Right cardiac atrium (tissue), 5 donors: ENCODE data around the gene TRPT1. TPM values are rescaled to one million over a fixed set of nuclear protein-coding genes. Genes with fewer than 3 reads are reported as not detected.
A peak's percentile ranks its signal among the peaks of the same experiment; 100 is the strongest.

Experiments used
- ATAC-seq, 2 donors: fragments of 200-7000 bp; cut with Tn5 transposase; one replicate each; pipeline versions ENCODE4 v1.8.0 to v1.9.1; 2020; ENCODE audit warnings: moderate library complexity in 2 of 2, mild to moderate bottlenecking in 1 of 2
- DNase-seq, 3 donors: peaks; one replicate each; pipeline ENCODE4 v3.0.0-alpha.2; 2020
- H3K27ac ChIP-seq: one replicate; pipeline ENCODE4 v1.5.1; 2013; ENCODE audit warnings: mild to moderate bottlenecking, low read length, control low read depth, moderate library complexity
- H3K27me3 ChIP-seq: one replicate; pipeline ENCODE4 v1.6.1; 2013; ENCODE audit not compliant: control insufficient read depth, insufficient read depth
- H3K4me1 ChIP-seq: one replicate; pipeline ENCODE4 v1.6.1; 2013; ENCODE audit warnings: low read length; ENCODE audit not compliant: control insufficient read depth, insufficient read depth
- H3K4me3 ChIP-seq: one replicate; pipeline ENCODE4 v1.5.1; 2013; ENCODE audit warnings: low read length, control low read depth
- H3K9me3 ChIP-seq: one replicate; pipeline ENCODE4 v1.6.1; 2013; ENCODE audit warnings: low read length; ENCODE audit not compliant: control insufficient read depth
- WGBS: extraction: QIAGEN DNeasy Blood & Tissue Kit; methylation state at CpG from one replicate; pipeline ENCODE4 v1.1.7; 2013; 5-methylcytosine and 5-hydroxymethylcytosine counted together
- intact Hi-C, 4 donors: fragments of 100-400 bp; cut with DNase I; formaldehyde crosslinking; loops; one replicate each; pipeline versions ENCODE4 v1.11.0 to v1.14.0; 2022 to 2023
- polyA plus RNA-seq: library from polyadenylated mRNA; stranded (reverse); fragments of 200-250 nt; gene quantifications from one replicate; pipeline ENCODE4 v1.2.3, GENCODE V29; 2013
- total RNA-seq, 4 donors: library from RNA; stranded (reverse); fragmentation: NEBNext Ultra II Directional; extraction: Animal tissue kit (Norgen Biotek cat#: 25700); gene quantifications; one replicate each; pipeline ENCODE4 v1.2.1, GENCODE V29; 2021
- donor health status: healthy with polysubstance abuse.
- donor health status: DM: no; HTN: yes; CAD: no.
- donor health status: DM: no; HTN: no; CAD: no.
- donor health status: DM: no; HTN: yes; CAD: no; lungs with severe emphysema.
- donor health status: DM: yes; HTN: yes; CAD: no.

Gene TRPT1
- total and polyA plus RNA-seq, 5 donors, result 55.3 to 95.4 (median 71.7) TPM

GRCh38 chr11:64258356-64258755, 32.4 kb upstream of the TRPT1 start:
- no peak for DNase-seq
- Histone ChIP-seq H3K9me3 (no peaks in the 10 kb centered on the region), H3K4me1 (no peaks in the 10 kb centered on the region), H3K27ac (no peak overlapping the region), H3K27me3 (no peaks in the 10 kb centered on the region), H3K4me3 (no peak overlapping the region)
- 90% methylated on average over 24 of the region's 24 CpGs for WGBS
- no peak for ATAC-seq
- intact Hi-C loops, result no loop called here

GRCh38 chr11:64256300-64256699, 30.3 kb upstream of the TRPT1 start:
- intact Hi-C loops, result no loop called here
- Histone ChIP-seq H3K4me1 (no peaks in the 10 kb centered on the region), H3K4me3 (no peak overlapping the region), H3K27me3 (no peaks in the 10 kb centered on the region), H3K27ac (no peak overlapping the region), H3K9me3 (no peaks in the 10 kb centered on the region)
- DNase-seq, result peak in 1 of 3 donors; percentile 47
- no peak for ATAC-seq
- 83% methylated on average over 15 of the region's 15 CpGs for WGBS

GRCh38 chr11:64255135-64256128, 29.4 kb upstream of the TRPT1 start:
- Histone ChIP-seq H3K4me1 (no peaks in the 10 kb centered on the region), H3K4me3 (no peak overlapping the region), H3K27ac (no peak overlapping the region), H3K27me3 (no peaks in the 10 kb centered on the region), H3K9me3 (no peaks in the 10 kb centered on the region)
- DNase-seq, result peak in 1 of 3 donors; percentile 24
- 88% methylated on average over 35 of the region's 35 CpGs for WGBS
- no peak for ATAC-seq
- intact Hi-C loops, result no loop called here

- H3K27ac ChIP-seq, result no peak overlapping the region
- 90% methylated on average over 7 of the region's 7 CpGs for WGBS
- no peaks in the 10 kb centered on the region for H3K27me3 ChIP-seq
- ATAC-seq, result no peak
- no peak for DNase-seq
- intact Hi-C loops, result no loop called here
- H3K9me3 ChIP-seq, result no peaks in the 10 kb centered on the region
- no peak overlapping the region for H3K4me3 ChIP-seq
- H3K4me1 ChIP-seq, result no peaks in the 10 kb centered on the region
These were observed 28.3 kb upstream of the TRPT1 start for GRCh38 chr11:64254326-64254725.

GRCh38 chr11:64253481-64253880, 27.5 kb upstream of the TRPT1 start:
- no peaks in the 10 kb centered on the region for H3K27me3 ChIP-seq
- no peaks in the 10 kb centered on the region for H3K4me1 ChIP-seq
- H3K9me3 ChIP-seq, result no peaks in the 10 kb centered on the region
- no peak overlapping the region for H3K4me3 ChIP-seq
- ATAC-seq (no peak), DNase-seq (peak in 2 of 3 donors; percentile 43 to 66)
- intact Hi-C loops, result no loop called here
- no peak overlapping the region for H3K27ac ChIP-seq
- 41% methylated on average over 5 of the region's 5 CpGs for WGBS

GRCh38 chr11:64253043-64253442, 27.1 kb upstream of the TRPT1 start:
- Histone ChIP-seq H3K27ac (no peak overlapping the region), H3K27me3 (no peaks in the 10 kb centered on the region), H3K9me3 (no peaks in the 10 kb centered on the region), H3K4me1 (no peaks in the 10 kb centered on the region), H3K4me3 (no peak overlapping the region)
- DNase-seq, result no peak
- ATAC-seq, result no peak
- intact Hi-C loops, result no loop called here
- WGBS, result 77% methylated on average over 8 of the region's 8 CpGs

- DNase-seq (peak; percentile 76 to 87 (median 85)), ATAC-seq (peak; percentile 17 to 48)
- Histone ChIP-seq H3K4me1 (no peaks in the 10 kb centered on the region), H3K9me3 (no peaks in the 10 kb centered on the region), H3K27me3 (no peaks in the 10 kb centered on the region), H3K27ac (peak overlapping the region; percentile 27), H3K4me3 (peak overlapping the region; percentile 83)
- 9% methylated on average over 23 of the region's 23 CpGs for WGBS
- intact Hi-C loops, result no loop called here
These were observed 26.3 kb upstream of the TRPT1 start for GRCh38 chr11:64252003-64252872.

GRCh38 chr11:64251753-64252002, 25.7 kb upstream of the TRPT1 start:
- peak overlapping the region; percentile 27 for H3K27ac ChIP-seq

GRCh38 chr11:64251016-64251752, 25.2 kb upstream of the TRPT1 start, which contains the start of gene PLCB3:
Gene PLCB3, plus strand, starts transcription at chr11:64251530. Its CDS starts 120 bp downstream, at chr11:64251650.
- ATAC-seq (peak; percentile 44 to 59), DNase-seq (peak; percentile 57 to 86 (median 85))
- Histone ChIP-seq H3K4me1 (no peaks in the 10 kb centered on the region), H3K27me3 (no peaks in the 10 kb centered on the region), H3K9me3 (no peaks in the 10 kb centered on the region), H3K4me3 (peak within 1 kb of the TSS; percentile 83), H3K27ac (peak within 1 kb of the TSS; percentile 27)
- intact Hi-C loops, result loop anchor here in 1 of 4 donors (2.0 kb wide), 1 partner anchor 44 kb away; the partner anchor contains the start of gene FERMT3
- WGBS, result under 1% methylated on average over 75 of the region's 75 CpGs

More at GRCh38 chr11:64251753-64252002, 25.7 kb upstream of the TRPT1 start:
- DNase-seq (no peak), ATAC-seq (no peak)
- Histone ChIP-seq H3K4me1 (no peaks in the 10 kb centered on the region), H3K9me3 (no peaks in the 10 kb centered on the region), H3K27me3 (no peaks in the 10 kb centered on the region), H3K4me3 (peak overlapping the region; percentile 83)
- intact Hi-C loops, result loop anchor here in 1 of 4 donors (2.0 kb wide), 1 partner anchor 45 kb away; the partner anchor contains the start of gene FERMT3
- under 1% methylated on average over 18 of the region's 18 CpGs for WGBS

GRCh38 chr11:64250415-64251015, 24.5 kb upstream of the TRPT1 start:
- Histone ChIP-seq H3K27ac (no peak overlapping the region), H3K9me3 (no peaks in the 10 kb centered on the region), H3K27me3 (no peaks in the 10 kb centered on the region), H3K4me1 (no peaks in the 10 kb centered on the region), H3K4me3 (no peak overlapping the region)
- DNase-seq (peak in 2 of 3 donors; percentile 55 to 63), ATAC-seq (no peak)
- intact Hi-C loops, result loop anchor here in 1 of 4 donors (2.0 kb wide), 1 partner anchor 44 kb away; the partner anchor contains the start of gene FERMT3
- 22% methylated on average over 13 of the region's 13 CpGs for WGBS
